ENCODE results near the gene ZNF33A.
"Not testable (repeated sequence)": the region's sequence is repeated elsewhere in the genome, so short reads cannot be mapped to it uniquely, and the experiment has no call there.

Gene ZNF33A

GRCh38 chr10:38047666-38048065, 37.2 kb downstream of the ZNF33A start:
- DNase-seq = peak; percentile 49

- DNase-seq = no peak
These were observed 39.7 kb downstream of the ZNF33A start for GRCh38 chr10:38050212-38050611.

- no peak for DNase-seq
These were observed 43.9 kb downstream of the ZNF33A start for GRCh38 chr10:38054361-38054797.

- not testable (repeated sequence) for DNase-seq
These were observed 44.9 kb downstream of the ZNF33A start for GRCh38 chr10:38055274-38055894.

- not testable (repeated sequence) for DNase-seq
These were observed 59.2 kb downstream of the ZNF33A start for GRCh38 chr10:38069663-38070062.

GRCh38 chr10:38070501-38070900, 60.0 kb downstream of the ZNF33A start:
- no peak for DNase-seq

- DNase-seq = no peak
These were observed 62.1 kb downstream of the ZNF33A start for GRCh38 chr10:38072552-38072951.

GRCh38 chr10:38076687-38077086, 66.2 kb downstream of the ZNF33A start:
- no peak for DNase-seq

GRCh38 chr10:38093318-38093717, 82.8 kb downstream of the ZNF33A start:
- DNase-seq = not testable (repeated sequence)

- no peak for DNase-seq
These were observed 83.3 kb downstream of the ZNF33A start for GRCh38 chr10:38093816-38094157.

GRCh38 chr10:38094158-38094926, 83.9 kb downstream of the ZNF33A start, which contains the start of gene ZNF37A:
TSS of gene ZNF37A (plus strand) at chr10:38094337. CDS start at chr10:38096618, 2,281 bp downstream.
- DNase-seq = peak; percentile 94

- DNase-seq = no peak
These were observed 84.6 kb downstream of the ZNF33A start for GRCh38 chr10:38094927-38095574.

- no peak for DNase-seq
These were observed 92.4 kb downstream of the ZNF33A start for GRCh38 chr10:38102880-38103279.

- DNase-seq = no peak
These were observed 93.3 kb downstream of the ZNF33A start for GRCh38 chr10:38103756-38104155.

- no peak for DNase-seq
These were observed 101.7 kb downstream of the ZNF33A start for GRCh38 chr10:38112159-38112558.
